AG04450 (cell line): ENCODE results near the gene ADCY4. TPM values are rescaled to one million over a fixed set of nuclear protein-coding genes. Genes with fewer than 3 reads are reported as not detected.

ENCODE experiments used
- CTCF ChIA-PET: fragments of 300-600, 350-600 bp; formaldehyde crosslinking; extraction: SDS; loops from one replicate; lab custom pipeline; 2022; ENCODE audit warnings: antibody characterized with exemption, inconsistent platforms; lab: Charles Lee
- POLR2A ChIA-PET: fragments of 350-600 bp; formaldehyde crosslinking; extraction: SDS; loops from one replicate; lab custom pipeline; 2021; ENCODE audit warnings: antibody characterized with exemption, inconsistent platforms; lab: Yijun Ruan, JAX
- DNase-seq: peaks from one replicate; pipeline ENCODE4 v3.0.0-alpha.2; 2011; ENCODE audit warnings: low read depth, low spot score
- H3K27ac ChIP-seq: one replicate; pipeline ENCODE4 v1.5.1; 2012; ENCODE audit warnings: low read depth, low read length, control low read depth
- H3K27me3 ChIP-seq: one replicate; pipeline ENCODE4 v1.6.0; 2012; ENCODE audit warnings: low read length; ENCODE audit not compliant: control insufficient read depth, insufficient read depth
- H3K4me3 ChIP-seq: 2 replicates; pipeline ENCODE4 v1.5.1; 2011; ENCODE audit warnings: mild to moderate bottlenecking, low read depth, low read length, control low read depth
- H3K9me3 ChIP-seq: 2 replicates; pipeline ENCODE4 v1.5.1; 2012; ENCODE audit warnings: low read length; ENCODE audit not compliant: control insufficient read depth, insufficient read depth
- polyA plus RNA-seq: library from polyadenylated mRNA; depleted of rRNA; stranded (reverse); fragments of >200 nt; gene quantifications from 2 replicates; pipeline ENCODE4 v1.2.3, GENCODE V29; 2011
- TF ChIP-seq, protein P1 (sequence below): IDR thresholded peaks from 2 replicates; pipeline ENCODE4 v1.5.1; 2011; ENCODE audit warnings: low read depth, low read length, control low read depth, inconsistent platforms

Gene ADCY4
- polyA plus RNA-seq, 1 experiment = 0.04 TPM

DNA sequence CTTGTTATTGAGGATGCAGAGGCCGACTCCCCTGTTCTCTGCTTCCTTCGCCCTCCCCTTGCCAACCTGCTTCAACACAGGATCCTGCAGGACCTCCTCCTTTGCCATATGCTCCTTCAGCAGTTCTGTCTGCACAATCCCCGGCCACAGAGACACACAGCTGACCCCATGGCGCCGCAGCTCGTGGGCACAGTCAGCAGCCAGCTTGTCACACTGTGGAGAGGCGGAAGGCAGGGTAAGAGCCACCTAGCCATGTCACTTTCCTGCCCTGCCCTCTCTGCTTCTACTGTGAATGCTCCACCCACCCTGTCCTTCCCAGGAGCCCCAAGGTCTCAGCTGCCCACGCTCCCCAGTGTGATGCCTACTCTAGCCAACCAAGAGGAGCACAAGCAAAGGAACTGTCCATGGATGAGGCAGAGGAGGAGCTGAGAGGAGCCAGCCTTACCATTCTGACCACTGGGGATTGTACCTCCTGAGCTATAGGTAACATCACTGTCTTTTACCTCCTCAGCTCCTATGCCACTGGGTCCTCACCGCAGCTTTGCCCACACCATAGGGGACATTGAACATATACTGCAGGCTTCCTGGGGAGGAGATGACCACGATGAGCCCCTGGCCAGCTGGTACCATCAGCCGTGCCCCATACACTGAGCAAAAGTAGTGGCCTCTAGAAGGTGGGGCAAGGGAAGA lies 42.6 kb downstream of the ADCY4 start:
- H3K4me3 ChIP-seq = no peak overlapping the region
- ChIA-PET POLR2A (interaction anchor here (1.2 kb wide), 1 partner anchor 50 kb away, joined by 3 read pairs; the partner anchor contains the start of gene TINF2), CTCF (interaction anchor here (0.8 to 1.9 kb wide), 5 partner anchors 16 to 139 kb away, joined by 3 to 11 read pairs (median 3); partner anchors contain the start of genes CIDEB and MDP1)
- no peak for DNase-seq
- H3K27me3 ChIP-seq = no peaks in the 10 kb centered on the region
- H3K27ac ChIP-seq = no peak overlapping the region
- TF ChIP-seq, protein P1, sequence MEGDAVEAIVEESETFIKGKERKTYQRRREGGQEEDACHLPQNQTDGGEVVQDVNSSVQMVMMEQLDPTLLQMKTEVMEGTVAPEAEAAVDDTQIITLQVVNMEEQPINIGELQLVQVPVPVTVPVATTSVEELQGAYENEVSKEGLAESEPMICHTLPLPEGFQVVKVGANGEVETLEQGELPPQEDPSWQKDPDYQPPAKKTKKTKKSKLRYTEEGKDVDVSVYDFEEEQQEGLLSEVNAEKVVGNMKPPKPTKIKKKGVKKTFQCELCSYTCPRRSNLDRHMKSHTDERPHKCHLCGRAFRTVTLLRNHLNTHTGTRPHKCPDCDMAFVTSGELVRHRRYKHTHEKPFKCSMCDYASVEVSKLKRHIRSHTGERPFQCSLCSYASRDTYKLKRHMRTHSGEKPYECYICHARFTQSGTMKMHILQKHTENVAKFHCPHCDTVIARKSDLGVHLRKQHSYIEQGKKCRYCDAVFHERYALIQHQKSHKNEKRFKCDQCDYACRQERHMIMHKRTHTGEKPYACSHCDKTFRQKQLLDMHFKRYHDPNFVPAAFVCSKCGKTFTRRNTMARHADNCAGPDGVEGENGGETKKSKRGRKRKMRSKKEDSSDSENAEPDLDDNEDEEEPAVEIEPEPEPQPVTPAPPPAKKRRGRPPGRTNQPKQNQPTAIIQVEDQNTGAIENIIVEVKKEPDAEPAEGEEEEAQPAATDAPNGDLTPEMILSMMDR = no peak
- H3K9me3 ChIP-seq = no peaks in the 10 kb centered on the region

DNA sequence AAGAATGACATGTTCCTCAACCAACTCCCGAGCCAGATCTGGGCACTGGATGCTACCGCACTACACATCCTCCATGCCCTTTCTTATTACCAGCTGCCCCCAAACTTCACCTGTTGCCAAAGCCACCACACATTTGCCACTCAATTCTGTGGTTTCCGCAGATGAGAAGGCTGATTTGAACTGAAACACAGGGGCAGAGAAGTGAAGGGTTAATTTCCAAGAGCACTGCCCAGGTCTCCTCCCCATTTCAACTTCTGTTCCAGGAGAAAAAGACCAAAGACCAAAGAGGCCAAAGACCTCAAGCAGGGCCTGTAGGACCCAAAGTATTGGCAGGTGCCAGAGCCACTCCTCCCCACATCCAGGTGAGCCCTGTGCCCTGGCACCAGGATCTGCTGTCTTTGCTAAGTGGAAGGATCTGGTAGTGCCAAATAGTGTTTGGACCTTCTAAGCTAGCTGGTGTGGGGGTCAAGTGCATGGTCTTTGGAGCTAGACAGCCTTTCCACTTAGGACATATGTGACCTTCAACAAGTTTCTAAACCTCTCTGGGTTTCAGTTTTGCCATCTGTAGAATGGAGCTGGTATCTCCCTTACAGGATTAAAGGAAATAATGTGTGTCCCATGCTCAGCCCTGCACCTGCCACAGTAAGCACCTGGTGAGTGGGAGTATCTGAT lies 43.3 kb downstream of the ADCY4 start:
- DNase-seq = no peak
- H3K27ac ChIP-seq = no peak overlapping the region
- no peaks in the 10 kb centered on the region for H3K9me3 ChIP-seq
- H3K27me3 ChIP-seq = no peaks in the 10 kb centered on the region
- H3K4me3 ChIP-seq = no peak overlapping the region
- CTCF ChIA-PET = interaction anchor here (1.9 to 2.4 kb wide), 2 partner anchors 16 to 17 kb away, joined by 11 to 12 read pairs; partner anchors contain the start of gene CIDEB
- POLR2A ChIA-PET = no interaction called here
- TF ChIP-seq, protein P1 = no peak

GRCh38 chr14:24290746-24291145 lies 44.1 kb downstream of the ADCY4 start:
- DNase-seq = no peak
- Histone ChIP-seq H3K27me3 (no peaks in the 10 kb centered on the region), H3K9me3 (no peaks in the 10 kb centered on the region), H3K4me3 (no peak overlapping the region), H3K27ac (no peak overlapping the region)
- POLR2A ChIA-PET = no interaction called here
- CTCF ChIA-PET = interaction anchor here (2.4 kb wide), 1 partner anchor 17 kb away, joined by 12 read pairs; the partner anchor contains the start of gene CIDEB
- TF ChIP-seq, protein P1 = no peak

- H3K27me3 ChIP-seq = no peaks in the 10 kb centered on the region
- H3K27ac ChIP-seq = no peak overlapping the region
- H3K9me3 ChIP-seq = no peaks in the 10 kb centered on the region
- TF ChIP-seq, protein P1 = no peak
- ChIA-PET CTCF (interaction anchor here (1.0 to 2.4 kb wide), 2 partner anchors 8 to 18 kb away, joined by 3 to 12 read pairs; partner anchors contain the start of gene CIDEB), POLR2A (no interaction called here)
- DNase-seq = no peak
- no peak overlapping the region for H3K4me3 ChIP-seq
Observed at GRCh38 chr14:24289649-24290280, 45.1 kb downstream of the ADCY4 start.
